ENCODE data around the gene EIF3D.

Gene EIF3D

DNA sequence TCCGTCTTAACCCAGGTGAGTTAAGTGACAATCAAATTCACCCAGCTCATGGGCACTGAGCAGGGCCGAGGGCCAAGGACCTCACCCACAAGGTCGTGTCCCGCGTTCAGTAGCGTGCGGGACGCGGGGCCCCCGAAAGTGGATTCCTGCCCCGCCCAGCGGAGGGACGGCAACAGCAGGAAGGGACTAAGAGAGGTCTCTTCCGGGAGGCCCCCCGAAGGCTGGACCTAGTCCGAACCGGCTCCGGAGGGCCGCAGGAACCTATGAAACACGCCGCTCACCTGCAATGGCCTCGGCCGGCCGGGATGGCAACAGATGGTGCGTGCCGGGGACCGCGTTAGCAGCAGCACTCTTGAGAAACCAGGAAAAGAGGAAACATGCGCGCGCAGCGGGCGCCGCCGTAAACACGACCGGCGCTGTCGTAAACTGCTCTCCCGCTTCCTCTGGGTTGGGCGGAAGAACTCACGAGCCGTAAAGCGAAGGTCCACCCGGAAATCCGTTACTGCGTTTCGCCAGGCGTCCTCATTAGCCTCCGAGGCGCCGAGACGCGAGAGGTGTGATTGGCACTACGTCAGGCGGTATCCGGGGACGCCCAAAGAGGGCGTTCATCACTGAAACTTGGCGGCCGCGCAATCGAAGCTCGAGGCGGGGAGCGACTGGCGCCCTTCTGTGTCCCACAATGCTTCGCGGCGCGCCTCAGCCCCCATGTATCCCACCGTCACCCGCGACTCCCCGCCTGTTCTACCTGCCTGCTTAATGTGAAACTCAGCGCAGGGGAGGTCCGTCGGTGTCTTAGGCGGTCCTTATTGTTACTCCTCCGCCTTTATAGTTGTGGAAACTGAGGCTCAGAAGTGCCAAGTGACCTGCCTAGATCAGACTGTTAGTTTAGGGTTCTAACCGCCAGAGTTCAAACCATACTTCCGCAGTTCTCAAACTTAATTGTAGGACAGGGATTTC lies at the start of gene EIF3D (continued):
- TF ChIP-seq SALL2 (tag by site-specific recombination; IDR thresholded peaks at IDR 0.05; ENCODE audit: borderline replicate concordance) = no peak
- peak; percentile 64; the same call in 1 of the 2 replicates for TF ChIP-seq OVOL3 (tag by site-specific recombination; IDR thresholded peaks at IDR 0.05)
- no peak for TF ChIP-seq MEIS1 (CRISPR knock-in tag; IDR thresholded peaks at IDR 0.05; ENCODE audit: borderline replicate concordance)
- TF ChIP-seq ZNF221 (tag by site-specific recombination; IDR thresholded peaks at IDR 0.05; ENCODE audit: borderline replicate concordance) = no peak
- TF ChIP-seq ZNF76 (tag by site-specific recombination; IDR thresholded peaks at IDR 0.05; ENCODE audit: borderline replicate concordance, low read depth) = peak; percentile 99
- peak; percentile 89 for TF ChIP-seq ZBTB1 (tag by site-specific recombination; IDR thresholded peaks at IDR 0.05)
- TF ChIP-seq EGR2 (tag by site-specific recombination; IDR thresholded peaks at IDR 0.05; ENCODE audit: low read depth) = no peak
- no peak for TF ChIP-seq ZNF133 (tag by site-specific recombination; IDR thresholded peaks at IDR 0.05)
- TF ChIP-seq ZNF366 (tag by site-specific recombination; conservative IDR thresholded peaks at IDR 0.05) = peak; percentile 64
- TF ChIP-seq YY1 (tag by site-specific recombination; IDR thresholded peaks at IDR 0.05) = peak; percentile 77
- no peak for TF ChIP-seq ZSCAN16 (tag by site-specific recombination; IDR thresholded peaks at IDR 0.05)
- TF ChIP-seq ZNF660 (tag by site-specific recombination; IDR thresholded peaks at IDR 0.05) = peak; percentile 72
- TF ChIP-seq HOXA7 (CRISPR knock-in tag; IDR thresholded peaks at IDR 0.05; ENCODE audit: borderline replicate concordance) = no peak
- TF ChIP-seq SETDB1 (IDR thresholded peaks at IDR 0.05; ENCODE audit: insufficient read length, low read length) = no peak
- no peak for TF ChIP-seq ZNF174 (tag by site-specific recombination; IDR thresholded peaks at IDR 0.05)
- peak; percentile 90 for TF ChIP-seq SP3 (tag by site-specific recombination; IDR thresholded peaks at IDR 0.05)
- TF ChIP-seq ZNF121 (tag by site-specific recombination; IDR thresholded peaks at IDR 0.05) = 0 out of 2 replicates have a peak, but pooled peaks have one; percentile 13
- TF ChIP-seq ZBTB21 (tag by site-specific recombination; IDR thresholded peaks at IDR 0.05) = peak; percentile 76
- TF ChIP-seq SCRT2 (tag by site-specific recombination; IDR thresholded peaks at IDR 0.05) = peak; percentile 99
- TF ChIP-seq ZIC2 (tag by site-specific recombination; IDR thresholded peaks at IDR 0.05) = peak; percentile 84
- TF ChIP-seq ZNF623 (tag by site-specific recombination; IDR thresholded peaks at IDR 0.05) = no peak; the same call in 1 of the 2 replicates
- no peak; the same call in 1 of the 2 replicates for TF ChIP-seq GLI2 (tag by site-specific recombination; IDR thresholded peaks at IDR 0.05; ENCODE audit: borderline replicate concordance, low read depth)
- TF ChIP-seq ZNF169 (tag by site-specific recombination; IDR thresholded peaks at IDR 0.05) = no peak
- no peak for TF ChIP-seq ZNF560 (tag by site-specific recombination; IDR thresholded peaks at IDR 0.05; ENCODE audit: borderline replicate concordance)
- no peak for TF ChIP-seq ZNF404 (tag by site-specific recombination; IDR thresholded peaks at IDR 0.05)
- TF ChIP-seq, protein P1, sequence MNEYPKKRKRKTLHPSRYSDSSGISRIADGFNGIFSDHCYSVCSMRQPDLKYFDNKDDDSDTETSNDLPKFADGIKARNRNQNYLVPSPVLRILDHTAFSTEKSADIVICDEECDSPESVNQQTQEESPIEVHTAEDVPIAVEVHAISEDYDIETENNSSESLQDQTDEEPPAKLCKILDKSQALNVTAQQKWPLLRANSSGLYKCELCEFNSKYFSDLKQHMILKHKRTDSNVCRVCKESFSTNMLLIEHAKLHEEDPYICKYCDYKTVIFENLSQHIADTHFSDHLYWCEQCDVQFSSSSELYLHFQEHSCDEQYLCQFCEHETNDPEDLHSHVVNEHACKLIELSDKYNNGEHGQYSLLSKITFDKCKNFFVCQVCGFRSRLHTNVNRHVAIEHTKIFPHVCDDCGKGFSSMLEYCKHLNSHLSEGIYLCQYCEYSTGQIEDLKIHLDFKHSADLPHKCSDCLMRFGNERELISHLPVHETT (tag by site-specific recombination; IDR thresholded peaks at IDR 0.05) = peak; percentile 79
- TF ChIP-seq, protein P2, sequence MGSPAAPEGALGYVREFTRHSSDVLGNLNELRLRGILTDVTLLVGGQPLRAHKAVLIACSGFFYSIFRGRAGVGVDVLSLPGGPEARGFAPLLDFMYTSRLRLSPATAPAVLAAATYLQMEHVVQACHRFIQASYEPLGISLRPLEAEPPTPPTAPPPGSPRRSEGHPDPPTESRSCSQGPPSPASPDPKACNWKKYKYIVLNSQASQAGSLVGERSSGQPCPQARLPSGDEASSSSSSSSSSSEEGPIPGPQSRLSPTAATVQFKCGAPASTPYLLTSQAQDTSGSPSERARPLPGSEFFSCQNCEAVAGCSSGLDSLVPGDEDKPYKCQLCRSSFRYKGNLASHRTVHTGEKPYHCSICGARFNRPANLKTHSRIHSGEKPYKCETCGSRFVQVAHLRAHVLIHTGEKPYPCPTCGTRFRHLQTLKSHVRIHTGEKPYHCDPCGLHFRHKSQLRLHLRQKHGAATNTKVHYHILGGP (tag by site-specific recombination; IDR thresholded peaks at IDR 0.05) = no peak
- TF ChIP-seq ZNF292 (tag by site-specific recombination; IDR thresholded peaks at IDR 0.05; ENCODE audit: borderline replicate concordance, low read depth) = no peak
- no peak for TF ChIP-seq ZNF624 (tag by site-specific recombination; IDR thresholded peaks at IDR 0.05)
- peak; percentile 68; the same call in 1 of the 2 replicates for TF ChIP-seq ZNF324 (tag by site-specific recombination; IDR thresholded peaks at IDR 0.05)
- TF ChIP-seq HOXD13 (CRISPR knock-in tag; IDR thresholded peaks at IDR 0.05; ENCODE audit: borderline replicate concordance) = peak; percentile 86; the same call in 1 of the 2 replicates
- TF ChIP-seq ZBTB20 (tag by site-specific recombination; IDR thresholded peaks at IDR 0.05) = peak; percentile 97
- TF ChIP-seq KLF1 (tag by site-specific recombination; IDR thresholded peaks at IDR 0.05) = peak; percentile 89
- TF ChIP-seq, protein P3, sequence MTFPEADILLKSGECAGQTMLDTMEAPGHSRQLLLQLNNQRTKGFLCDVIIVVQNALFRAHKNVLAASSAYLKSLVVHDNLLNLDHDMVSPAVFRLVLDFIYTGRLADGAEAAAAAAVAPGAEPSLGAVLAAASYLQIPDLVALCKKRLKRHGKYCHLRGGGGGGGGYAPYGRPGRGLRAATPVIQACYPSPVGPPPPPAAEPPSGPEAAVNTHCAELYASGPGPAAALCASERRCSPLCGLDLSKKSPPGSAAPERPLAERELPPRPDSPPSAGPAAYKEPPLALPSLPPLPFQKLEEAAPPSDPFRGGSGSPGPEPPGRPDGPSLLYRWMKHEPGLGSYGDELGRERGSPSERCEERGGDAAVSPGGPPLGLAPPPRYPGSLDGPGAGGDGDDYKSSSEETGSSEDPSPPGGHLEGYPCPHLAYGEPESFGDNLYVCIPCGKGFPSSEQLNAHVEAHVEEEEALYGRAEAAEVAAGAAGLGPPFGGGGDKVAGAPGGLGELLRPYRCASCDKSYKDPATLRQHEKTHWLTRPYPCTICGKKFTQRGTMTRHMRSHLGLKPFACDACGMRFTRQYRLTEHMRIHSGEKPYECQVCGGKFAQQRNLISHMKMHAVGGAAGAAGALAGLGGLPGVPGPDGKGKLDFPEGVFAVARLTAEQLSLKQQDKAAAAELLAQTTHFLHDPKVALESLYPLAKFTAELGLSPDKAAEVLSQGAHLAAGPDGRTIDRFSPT (tag by site-specific recombination; IDR thresholded peaks at IDR 0.05) = peak; percentile 76
- TF ChIP-seq ZNF521 (tag by site-specific recombination; IDR thresholded peaks at IDR 0.05) = no peak
- no peak for TF ChIP-seq ZNF664 (tag by site-specific recombination; IDR thresholded peaks at IDR 0.05)
- TF ChIP-seq ZNF311 (tag by site-specific recombination; IDR thresholded peaks at IDR 0.05; ENCODE audit: borderline replicate concordance) = no peak
